HG03097 (cell line): ENCODE results near the gene LHX5.

ENCODE experiments used
- ATAC-seq: cut with Tn5 transposase; IDR thresholded peaks from one replicate; pipeline ENCODE4 v1.9.1; 2021; ENCODE audit not compliant: unreplicated experiment, low FRiP score

Gene LHX5

GRCh38 chr12:113420996-113421595 is 50.6 kb downstream of the LHX5 start:
- no peak for ATAC-seq

DNA sequence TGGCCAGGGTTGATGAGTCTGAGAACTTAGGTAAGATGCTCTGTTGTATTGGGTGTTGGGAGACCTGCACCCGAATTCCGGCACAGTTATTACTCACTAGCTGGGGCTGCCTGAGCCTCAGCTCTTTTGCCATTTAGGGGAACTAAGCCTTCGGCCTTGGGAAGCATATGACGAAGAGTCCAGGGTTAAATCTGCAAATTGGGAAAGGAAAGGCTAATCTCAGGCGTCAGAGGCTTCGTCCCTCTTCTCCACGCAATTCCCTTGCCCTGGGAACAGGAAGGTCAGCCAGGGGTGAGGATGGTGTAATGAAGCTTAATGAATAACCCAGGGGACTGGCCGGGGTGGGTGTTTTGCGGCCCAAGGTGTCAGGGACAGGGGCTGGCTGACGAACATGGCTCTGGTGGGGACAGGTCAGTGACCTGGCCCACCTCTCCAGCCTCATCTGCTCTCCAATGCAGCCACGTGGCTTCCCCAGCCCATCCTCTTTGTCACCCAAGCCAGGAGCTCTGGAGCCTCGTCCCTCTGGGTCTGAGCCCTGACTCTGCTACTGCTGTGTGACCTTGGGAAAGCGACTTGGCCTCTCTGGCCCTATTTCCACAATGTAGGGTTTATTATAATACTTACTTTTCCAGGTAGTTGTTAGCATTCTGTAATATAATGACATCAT is 53.3 kb downstream of the LHX5 start:
- ATAC-seq: no peak

DNA sequence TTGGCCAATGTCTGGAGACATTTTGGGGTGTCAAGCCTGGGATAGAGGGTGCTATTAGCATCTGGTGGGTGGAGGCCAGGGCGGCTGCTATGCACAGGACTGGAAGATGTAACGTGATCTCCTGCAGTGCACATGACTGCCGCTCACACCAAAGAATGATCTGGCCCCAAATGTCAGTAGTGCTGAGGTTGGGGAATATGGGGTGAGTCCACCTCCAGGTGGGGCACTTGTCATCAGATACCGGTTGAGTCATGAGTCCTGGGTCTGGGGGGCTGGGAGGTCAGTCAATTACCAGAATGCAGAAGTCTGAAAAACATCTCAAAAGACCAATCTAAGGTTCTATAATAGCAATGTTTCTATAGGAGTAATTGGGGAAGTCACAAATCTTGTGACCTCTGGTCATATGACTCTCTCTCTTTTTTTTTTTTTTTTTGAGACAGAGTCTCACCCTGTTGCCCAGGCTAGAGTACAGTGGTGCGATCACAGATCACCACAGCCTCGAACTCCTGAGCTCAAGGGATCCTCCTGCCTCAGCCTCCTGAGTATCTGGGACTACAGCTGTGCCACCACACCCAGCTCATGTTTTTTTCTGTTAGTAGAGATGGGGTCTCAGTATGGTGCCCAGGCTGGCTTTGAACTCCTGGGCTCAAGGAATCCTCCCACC is 55.4 kb downstream of the LHX5 start:
- no peak for ATAC-seq

GRCh38 chr12:113414519-113415038 is 57.1 kb downstream of the LHX5 start:
- no peak for ATAC-seq

GRCh38 chr12:113413488-113413939 is 58.2 kb downstream of the LHX5 start:
- no peak for ATAC-seq
